Sigmoid colon (tissue), 7 donors: Measurements from ENCODE around the gene EIF4E2. TPM values are rescaled to one million over a fixed set of nuclear protein-coding genes. Genes with fewer than 3 reads are reported as not detected.
A peak's percentile ranks its signal among the peaks of the same experiment; 100 is the strongest.

Source experiments
- DNase-seq: peaks from one replicate; pipeline ENCODE4 v3.0.0-alpha.2; 2019
- H3K27ac ChIP-seq, 4 donors: fragments of 200-600 bp; sonication (generic); one replicate each; pipeline ENCODE4 v1.5.1; 2016 to 2019; ENCODE audit warnings: mild to moderate bottlenecking in 1 of 4
- H3K27me3 ChIP-seq, 3 donors: fragments of 200-600 bp; sonication (generic); one replicate each; pipeline ENCODE4 v1.5.1; 2019; ENCODE audit warnings: mild to moderate bottlenecking in 1 of 3
- H3K36me3 ChIP-seq, 4 donors: fragments of 200-600 bp; sonication (generic); one replicate each; pipeline ENCODE4 v1.5.1; 2016 to 2019
- H3K4me1 ChIP-seq, 4 donors: fragments of 200-600 bp; sonication (generic); one replicate each; pipeline ENCODE4 v1.5.1; 2017 to 2019
- H3K4me3 ChIP-seq, 4 donors: fragments of 200-600 bp; sonication (generic); one replicate each; pipeline ENCODE4 v1.5.1; 2017 to 2019; ENCODE audit warnings: mild to moderate bottlenecking in 2 of 4, moderate library complexity in 1 of 4
- H3K9me3 ChIP-seq, 4 donors: fragments of 200-600 bp in 3 of 4; sonication (generic) in 3 of 4; one replicate each; pipeline versions ENCODE4 v1.5.1 to v1.6.1; 2013 to 2019
- EP300 ChIP-seq, 4 donors: sonication (generic); formaldehyde crosslinking; IDR thresholded peaks; one replicate each; pipeline ENCODE4 v1.6.1; 2017; ENCODE audit warnings: antibody characterized with exemption in 4 of 4
- POLR2A ChIP-seq, 2 donors: fragments of 450-650 bp; IDR thresholded peaks; one replicate each; pipeline ENCODE4 v1.6.1; 2016; ENCODE audit warnings: antibody characterized with exemption in 2 of 2, mild to moderate bottlenecking in 2 of 2, moderate library complexity in 2 of 2
- POLR2AphosphoS5 ChIP-seq, 4 donors: sonication (generic); formaldehyde crosslinking; IDR thresholded peaks; one replicate each; pipeline ENCODE4 v1.6.1; 2017; ENCODE audit warnings: antibody characterized with exemption in 4 of 4
- WGBS, 2 donors: extraction: QIAGEN DNeasy Blood & Tissue Kit; methylation state at CpG; one replicate each; pipeline ENCODE4 v1.1.7; 2013; 5-methylcytosine and 5-hydroxymethylcytosine counted together
- intact Hi-C: fragments of 100-400 bp; cut with DNase I; formaldehyde crosslinking; loops from one replicate; pipeline ENCODE4 v1.15.1; 2023
- polyA plus RNA-seq, 3 donors: library from polyadenylated mRNA; stranded (reverse); fragments of 200-250 nt; gene quantifications; one replicate each; pipeline ENCODE4 v1.2.3, GENCODE V29; 2013
- total RNA-seq, 4 donors: library from RNA; depleted of rRNA; stranded (reverse); fragments of >200 nt; gene quantifications; one replicate each; pipeline ENCODE4 v1.1.0, GENCODE V29; 2016
- TF ChIP-seq, protein P1 (sequence below), 4 experiments: fragments of 450-650 bp in 3 of 4; fragments of 200-600 bp in 1 of 4; IDR thresholded peaks; one replicate each; pipeline ENCODE4 v1.5.1; 2016 to 2019; ENCODE audit warnings: antibody characterized with exemption in 4 of 4, mild to moderate bottlenecking in 3 of 4, moderate library complexity in 2 of 4
- donor health status: healthy with polysubstance abuse.
- donor health status: Bipolar disorder and iron deficiency.
- donor health status: healthy.

Gene EIF4E2
- total and polyA plus RNA-seq, 7 donors: 42.5 to 131 (median 55.1) TPM

DNA sequence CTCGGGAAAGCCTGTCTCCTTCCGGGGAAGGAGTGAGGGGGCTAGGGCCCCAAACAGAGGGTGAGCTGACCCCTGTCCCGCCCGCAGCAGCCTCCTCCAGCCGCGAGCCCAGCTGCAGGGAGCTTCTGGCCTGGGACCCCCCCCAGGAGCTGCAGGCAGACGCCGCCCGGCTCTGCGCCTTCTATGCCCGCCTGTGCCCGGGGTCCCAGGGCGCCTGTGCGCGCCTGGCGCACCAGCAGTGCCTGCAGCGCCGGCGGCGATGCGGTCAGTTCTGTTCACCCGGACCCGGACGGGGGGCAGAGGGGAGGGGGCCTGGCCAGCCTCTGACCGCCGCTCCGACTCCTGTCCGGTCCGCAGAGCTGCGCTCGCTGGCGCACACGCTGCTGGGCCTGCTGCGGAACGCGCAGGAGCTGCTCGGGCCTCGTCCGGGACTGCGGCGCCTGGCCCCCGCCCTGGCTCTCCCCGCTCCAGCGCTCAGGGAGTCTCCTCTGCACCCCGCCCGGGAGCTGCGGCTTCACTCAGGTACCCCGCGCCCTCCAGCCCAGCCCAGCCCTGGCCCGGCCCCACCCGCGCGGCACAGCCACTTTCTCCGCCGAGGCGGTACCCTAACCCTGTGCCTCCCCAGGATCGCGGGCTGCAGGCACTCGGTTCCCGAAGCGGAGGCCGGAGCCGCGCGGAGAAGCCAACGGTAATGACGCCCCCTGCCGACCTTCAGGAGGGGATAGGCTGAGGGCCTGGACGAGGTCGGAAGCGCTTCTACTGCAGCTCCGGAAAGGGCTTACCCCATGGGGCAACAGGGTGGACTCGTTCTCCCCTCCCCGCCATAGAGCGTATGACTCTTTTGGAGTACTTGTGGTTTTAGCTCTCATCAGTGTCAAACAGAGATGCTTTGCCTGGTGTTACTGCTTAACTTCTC lies 26.5 kb upstream of the EIF4E2 start:
- intact Hi-C loops: loop anchor here (2.0 to 5.0 kb wide), 2 partner anchors 83 to 617 kb away; no protein-coding TSS in a partner anchor
- no peak for TF ChIP-seq EP300 (IDR thresholded peaks at IDR 0.05)
- TF ChIP-seq, protein P1, sequence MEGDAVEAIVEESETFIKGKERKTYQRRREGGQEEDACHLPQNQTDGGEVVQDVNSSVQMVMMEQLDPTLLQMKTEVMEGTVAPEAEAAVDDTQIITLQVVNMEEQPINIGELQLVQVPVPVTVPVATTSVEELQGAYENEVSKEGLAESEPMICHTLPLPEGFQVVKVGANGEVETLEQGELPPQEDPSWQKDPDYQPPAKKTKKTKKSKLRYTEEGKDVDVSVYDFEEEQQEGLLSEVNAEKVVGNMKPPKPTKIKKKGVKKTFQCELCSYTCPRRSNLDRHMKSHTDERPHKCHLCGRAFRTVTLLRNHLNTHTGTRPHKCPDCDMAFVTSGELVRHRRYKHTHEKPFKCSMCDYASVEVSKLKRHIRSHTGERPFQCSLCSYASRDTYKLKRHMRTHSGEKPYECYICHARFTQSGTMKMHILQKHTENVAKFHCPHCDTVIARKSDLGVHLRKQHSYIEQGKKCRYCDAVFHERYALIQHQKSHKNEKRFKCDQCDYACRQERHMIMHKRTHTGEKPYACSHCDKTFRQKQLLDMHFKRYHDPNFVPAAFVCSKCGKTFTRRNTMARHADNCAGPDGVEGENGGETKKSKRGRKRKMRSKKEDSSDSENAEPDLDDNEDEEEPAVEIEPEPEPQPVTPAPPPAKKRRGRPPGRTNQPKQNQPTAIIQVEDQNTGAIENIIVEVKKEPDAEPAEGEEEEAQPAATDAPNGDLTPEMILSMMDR (IDR thresholded peaks at IDR 0.05): no peak
- no peak for TF ChIP-seq POLR2A (IDR thresholded peaks at IDR 0.05)
- TF ChIP-seq POLR2AphosphoS5 (IDR thresholded peaks at IDR 0.05): no peak
- H3K27ac ChIP-seq: no peak overlapping the region
- no peak for DNase-seq
- H3K9me3 ChIP-seq: no peaks in the 10 kb centered on the region
- H3K4me3 ChIP-seq: peak overlapping the region in 3 of 4 donors; percentile 9 to 36 (median 33)
- WGBS, 2 donors: 1% methylated on average over 75 of the region's 75 CpGs
- peaks cover 30 to 74% (median 51%) of the 10 kb centered on the region in 3 donors for H3K27me3 ChIP-seq
- peaks cover 0 to 31% (median 29%) of the 10 kb centered on the region in 4 donors for H3K4me1 ChIP-seq
- H3K36me3 ChIP-seq: no peaks in the 10 kb centered on the region

DNA sequence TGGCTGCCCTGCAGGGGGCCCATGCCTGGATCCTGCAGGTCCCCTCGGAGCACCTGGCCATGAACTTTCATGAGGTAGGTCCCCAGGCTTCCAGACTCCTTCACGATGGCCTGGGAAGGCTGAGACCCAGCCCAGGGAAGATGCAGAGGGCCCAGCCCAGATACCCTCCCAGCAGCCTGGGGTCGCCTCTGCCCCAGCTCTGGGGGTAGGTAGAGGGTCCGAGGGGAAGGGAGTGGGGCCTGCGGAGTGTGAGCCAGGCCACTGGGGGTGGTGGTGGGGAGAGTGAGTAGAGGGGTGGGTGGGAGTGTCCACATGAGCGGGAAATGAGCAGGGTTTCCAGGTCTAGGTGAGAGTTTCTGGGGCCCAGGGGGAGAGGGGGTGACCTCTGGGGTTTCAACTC lies 25.7 kb upstream of the EIF4E2 start:
- peaks cover 0 to 31% (median 29%) of the 10 kb centered on the region in 4 donors for H3K4me1 ChIP-seq
- peaks cover 30 to 70% (median 48%) of the 10 kb centered on the region in 3 donors for H3K27me3 ChIP-seq
- 61 to 74% methylated on average over 6 of the region's 6 CpGs for WGBS, 2 donors
- intact Hi-C loops: loop anchor here (5.0 kb wide), 1 partner anchor 617 kb away; no protein-coding TSS in a partner anchor
- H3K4me3 ChIP-seq: no peak overlapping the region
- H3K27ac ChIP-seq: no peak overlapping the region
- TF ChIP-seq EP300 (IDR thresholded peaks at IDR 0.05) (no peak), POLR2AphosphoS5 (IDR thresholded peaks at IDR 0.05) (no peak), POLR2A (IDR thresholded peaks at IDR 0.05) (no peak)
- TF ChIP-seq, protein P1 (IDR thresholded peaks at IDR 0.05): no peak
- DNase-seq: no peak
- H3K9me3 ChIP-seq: no peaks in the 10 kb centered on the region
- no peaks in the 10 kb centered on the region for H3K36me3 ChIP-seq

DNA sequence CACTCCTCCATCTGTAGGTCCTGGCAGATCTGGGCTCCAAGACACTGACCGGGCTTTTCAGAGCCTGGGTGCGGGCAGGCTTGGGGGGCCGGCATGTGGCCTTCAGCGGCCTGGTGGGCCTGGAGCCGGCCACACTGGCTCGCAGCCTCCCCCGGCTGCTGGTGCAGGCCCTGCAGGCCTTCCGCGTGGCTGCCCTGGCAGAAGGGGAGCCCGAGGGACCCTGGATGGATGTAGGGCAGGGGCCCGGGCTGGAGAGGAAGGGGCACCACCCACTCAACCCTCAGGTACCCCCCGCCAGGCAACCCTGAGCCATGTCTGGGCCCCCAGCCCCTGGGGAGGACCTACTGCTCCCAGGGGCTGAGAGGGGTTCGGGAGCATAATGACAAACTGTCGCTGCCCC lies 25.3 kb upstream of the EIF4E2 start:
- no peak for DNase-seq
- Histone ChIP-seq H3K4me3 (no peak overlapping the region), H3K27me3 (peaks cover 30 to 65% (median 48%) of the 10 kb centered on the region in 3 donors), H3K4me1 (peaks cover 0 to 31% (median 29%) of the 10 kb centered on the region in 4 donors), H3K9me3 (no peaks in the 10 kb centered on the region), H3K27ac (no peak overlapping the region), H3K36me3 (no peaks in the 10 kb centered on the region)
- intact Hi-C loops: no loop called here
- TF ChIP-seq, protein P1 (IDR thresholded peaks at IDR 0.05): no peak
- WGBS, 2 donors: 88% methylated on average over 14 of the region's 14 CpGs

DNA sequence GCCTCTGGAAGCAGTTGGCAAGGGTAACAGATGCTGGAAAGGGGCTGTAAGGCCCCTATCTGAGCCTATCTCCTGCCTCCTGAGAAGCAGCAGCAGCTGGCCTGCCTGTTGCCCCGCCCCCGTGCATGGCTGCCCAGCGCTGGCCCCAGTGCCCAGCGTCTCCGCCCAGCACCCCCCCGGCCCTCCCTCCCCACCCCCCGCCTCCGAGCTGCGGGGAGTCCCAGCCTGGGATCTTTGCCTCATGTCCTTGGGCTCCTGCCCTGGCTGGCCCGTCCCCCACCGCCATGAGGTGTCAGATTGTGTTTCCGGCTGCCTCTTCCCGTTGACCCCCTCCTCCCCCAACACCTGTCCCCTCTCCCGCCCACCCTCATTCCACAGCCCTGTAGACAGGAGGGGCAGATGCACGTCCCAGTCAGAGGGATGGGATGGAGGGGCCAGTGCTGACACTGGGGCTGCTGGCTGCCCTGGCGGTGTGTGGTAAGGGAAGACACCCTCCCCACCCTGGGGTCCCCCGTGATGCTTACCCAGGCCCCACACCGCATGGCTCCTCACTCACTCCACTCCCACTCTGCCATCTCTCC lies 24.6 kb upstream of the EIF4E2 start, which contains the start of gene CHRND:
CHRND (plus strand) TSS at position 370 of the 581 bp plus-strand sequence; CDS start at position 426, 56 bp downstream.
- peaks cover 0 to 31% (median 29%) of the 10 kb centered on the region in 4 donors for H3K4me1 ChIP-seq
- no peak within 1 kb of the TSS for H3K27ac ChIP-seq
- no peak for DNase-seq
- TF ChIP-seq POLR2A (IDR thresholded peaks at IDR 0.05) (no peak), EP300 (IDR thresholded peaks at IDR 0.05) (no peak), POLR2AphosphoS5 (IDR thresholded peaks at IDR 0.05) (no peak)
- TF ChIP-seq, protein P1 (IDR thresholded peaks at IDR 0.05): no peak
- no peaks in the 10 kb centered on the region for H3K9me3 ChIP-seq
- no peaks in the 10 kb centered on the region for H3K36me3 ChIP-seq
- peaks cover 30 to 59% (median 48%) of the 10 kb centered on the region in 3 donors for H3K27me3 ChIP-seq
- 12 to 24% methylated on average over 18 of the region's 18 CpGs for WGBS, 2 donors
- H3K4me3 ChIP-seq: no peak within 1 kb of the TSS
- intact Hi-C loops: no loop called here
